B cell (primary cell): ENCODE results near the gene ELAVL3. TPM values are rescaled to one million over a fixed set of nuclear protein-coding genes. Genes with fewer than 3 reads are reported as not detected.

Source experiments
- ATAC-seq: fragments of 200-7000 bp; cut with Tn5 transposase; one replicate; pipeline ENCODE4 v1.10.0; 2021; ENCODE audit warnings: low read depth, mild to moderate bottlenecking, moderate number of reproducible peaks, moderate library complexity
- CTCF ChIA-PET: fragments of 350-600 bp; sonication (Branson Sonifier 250); formaldehyde crosslinking; loops from one replicate; lab custom pipeline; 2021; ENCODE audit warnings: antibody characterized with exemption, inconsistent platforms; lab: Charles Lee
- POLR2A ChIA-PET: fragments of 350-600 bp; sonication (Branson Sonifier 250); formaldehyde crosslinking; loops from one replicate; lab custom pipeline; 2021; ENCODE audit warnings: antibody characterized with exemption; lab: Charles Lee
- DNase-seq: peaks from one replicate; pipeline ENCODE4 v3.0.0; 2013
- H2AFZ ChIP-seq: 2 replicates; pipeline ENCODE4 v1.6.1; 2012; ENCODE audit warnings: mild to moderate bottlenecking, low read depth, low read length; ENCODE audit not compliant: insufficient read depth, poor library complexity, severe bottlenecking
- H3K27ac ChIP-seq, 2 donors: 1 replicate in 1 of 2; 2 replicates in 1 of 2; pipeline ENCODE4 v1.5.1; 2012 to 2013; ENCODE audit warnings: low read length in 2 of 2, mild to moderate bottlenecking in 2 of 2, moderate library complexity in 1 of 2
- H3K27me3 ChIP-seq, 4 experiments: fragments of 200-600 bp in 1 of 4; sonication (generic) in 1 of 4; replicated peaks in 1 of 4; 1 replicate in 2 of 4; 2 replicates in 2 of 4; pipeline versions ENCODE4 v1.6.1 to v1.7.0; 2013 to 2016; ENCODE audit warnings: low read length in 3 of 4, mild to moderate bottlenecking in 2 of 4, mixed read lengths in 1 of 4, moderate library complexity in 1 of 4; ENCODE audit not compliant: insufficient read depth in 4 of 4, control insufficient read depth in 3 of 4; ENCODE audit errors: control extremely low read depth in 1 of 4
- H3K36me3 ChIP-seq, 2 experiments: replicated peaks in 1 of 2; 1 replicate in 1 of 2; 2 replicates in 1 of 2; pipeline versions ENCODE4 v1.6.1 to v1.7.1; 2013; ENCODE audit warnings: low read length in 1 of 2; ENCODE audit not compliant: insufficient read depth in 2 of 2, control insufficient read depth in 1 of 2; ENCODE audit errors: control extremely low read depth in 1 of 2, extremely low read depth in 1 of 2
- H3K4me1 ChIP-seq, 2 donors: fragments of 200-600 bp in 1 of 2; sonication (generic) in 1 of 2; 1 replicate in 1 of 2; 2 replicates in 1 of 2; pipeline versions ENCODE4 v1.5.1 to v1.6.1; 2013 to 2017; ENCODE audit warnings: low read length in 2 of 2; ENCODE audit not compliant: control insufficient read depth in 2 of 2, insufficient read depth in 2 of 2
- H3K4me2 ChIP-seq: replicated peaks from 2 replicates; pipeline ENCODE3; 2012; ENCODE audit warnings: mild to moderate bottlenecking, low read depth, low read length; ENCODE audit not compliant: poor library complexity, severe bottlenecking
- H3K4me3 ChIP-seq, 5 experiments: fragments of 200-600 bp in 1 of 5; sonication (generic) in 1 of 5; 1 replicate in 3 of 5; 2 replicates in 2 of 5; pipeline versions ENCODE4 v1.5.1 to v1.7.0; 2011 to 2016; ENCODE audit warnings: low read length in 4 of 5, mild to moderate bottlenecking in 4 of 5, low read depth in 2 of 5, control low read depth in 1 of 5, moderate library complexity in 1 of 5; ENCODE audit not compliant: insufficient read depth in 1 of 5; ENCODE audit errors: control extremely low read depth in 1 of 5, extremely low read depth in 1 of 5
- H3K79me2 ChIP-seq: fragments of 200-600 bp; sonication (generic); one replicate; pipeline ENCODE4 v1.6.0; 2016; ENCODE audit warnings: low read length; ENCODE audit not compliant: control insufficient read depth, insufficient read depth
- H3K9ac ChIP-seq: fragments of 200-600 bp; sonication (generic); 2 replicates; pipeline ENCODE4 v1.6.1; 2017; ENCODE audit warnings: mild to moderate bottlenecking, low read length, moderate library complexity
- H3K9me3 ChIP-seq, 3 donors: one replicate each; pipeline versions ENCODE4 v1.6.1 to v1.7.1; 2013; ENCODE audit warnings: low read length in 2 of 3; ENCODE audit not compliant: control insufficient read depth in 2 of 3, insufficient read depth in 1 of 3; ENCODE audit errors: control extremely low read depth in 1 of 3
- H4K20me1 ChIP-seq: 2 replicates; pipeline ENCODE4 v1.6.0; 2012; ENCODE audit warnings: mild to moderate bottlenecking, low read length; ENCODE audit not compliant: insufficient read depth, control insufficient read depth, poor library complexity, severe bottlenecking
- H3K27ac Mint-ChIP-seq: one replicate; pipeline ENCODE4 v1.8.0; 2021; ENCODE audit warnings: mixed read lengths
- H3K27me3 Mint-ChIP-seq: one replicate; pipeline ENCODE4 v1.8.0; 2021; ENCODE audit warnings: mixed read lengths
- H3K4me1 Mint-ChIP-seq: one replicate; pipeline ENCODE4 v1.8.0; 2021; ENCODE audit warnings: mixed read lengths
- H3K4me3 Mint-ChIP-seq: one replicate; pipeline ENCODE4 v1.8.0; 2021; ENCODE audit warnings: mixed read lengths
- H3K9me3 Mint-ChIP-seq: one replicate; pipeline ENCODE4 v1.8.0; 2022; ENCODE audit warnings: mixed read lengths; ENCODE audit not compliant: insufficient read depth
- EZH2 ChIP-seq: IDR thresholded peaks from 2 replicates; pipeline ENCODE4 v1.6.1; 2012; ENCODE audit warnings: borderline replicate concordance, low read depth, mild to moderate bottlenecking, moderate library complexity, low read length; ENCODE audit not compliant: insufficient read depth, poor library complexity, severe bottlenecking
- WGBS: methylation state at CpG from one replicate; pipeline ENCODE4 v1.1.5; 2013; ENCODE audit warnings: missing lambda C conversion rate; ENCODE audit not compliant: insufficient coverage; 5-methylcytosine and 5-hydroxymethylcytosine counted together
- intact Hi-C: fragments of 100-400 bp; cut with micrococcal nuclease; formaldehyde crosslinking; loops from one replicate; pipeline ENCODE4 v1.10.0; 2022
- polyA plus RNA-seq: library from polyadenylated mRNA; depleted of rRNA; stranded (reverse); fragments of >200 nt; gene quantifications from 2 replicates; pipeline ENCODE4 v1.2.3, GENCODE V29; 2012
- total RNA-seq, 2 donors: library from RNA; stranded (reverse); fragments of 120-200 nt in 1 of 2; gene quantifications; 1 replicate in 1 of 2; 2 replicates in 1 of 2; pipeline versions ENCODE4 v1.2.3 to v1.2.4, GENCODE V29; 2013 to 2022
- TF ChIP-seq, protein P1 (sequence below): fragments of 200-600 bp; IDR thresholded peaks from one replicate; pipeline ENCODE4 v1.8.0; 2022; ENCODE audit warnings: antibody characterized with exemption, mild to moderate bottlenecking

ELAVL3 gene
- total and polyA plus RNA-seq, 2 donors (not counting 1 experiment from before 2014, with no cell fraction given) = 0.01 TPM; not detected in 1

DNA sequence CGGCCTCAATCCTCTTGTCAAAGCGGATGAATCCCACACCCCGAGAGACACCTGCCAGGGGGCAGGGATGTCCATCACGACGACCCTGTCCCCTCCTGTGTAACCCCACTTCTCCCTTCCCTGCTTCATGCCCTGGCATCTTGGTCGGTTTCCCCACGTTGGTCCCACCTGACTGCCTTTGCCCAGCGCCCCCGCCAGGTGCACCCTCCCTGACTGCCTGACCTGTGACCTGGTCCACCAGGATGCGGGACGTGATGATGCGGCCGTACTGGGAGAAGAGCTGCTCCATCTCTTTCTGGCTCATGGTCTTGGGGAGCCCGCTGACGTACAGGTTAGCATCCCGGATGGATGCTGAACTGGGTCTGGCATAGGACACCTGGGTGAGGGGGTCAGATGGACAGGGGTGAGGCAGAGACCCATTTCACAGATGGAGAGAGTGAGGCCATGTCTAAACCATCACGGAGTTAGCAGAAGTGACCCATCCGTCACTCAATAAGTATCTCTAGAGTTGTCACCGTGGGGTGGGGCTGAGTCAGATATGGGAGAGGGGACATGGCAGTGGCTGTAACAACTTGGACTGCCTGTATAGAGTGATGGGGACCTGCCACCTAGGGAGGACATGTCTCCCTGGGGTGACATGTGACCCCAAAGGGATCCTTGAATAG is 22.5 kb downstream of the ELAVL3 start:
- CTCF ChIA-PET = no interaction called here
- Histone ChIP-seq H4K20me1 (no peaks in the 10 kb centered on the region), H3K9me3 (peaks cover 0 to 4% (median 0%) of the 10 kb centered on the region in 3 donors), H3K27ac (no peak overlapping the region), H3K9ac (no peak overlapping the region), H3K79me2 (no peaks in the 10 kb centered on the region), H3K36me3 (no peaks in the 10 kb centered on the region), H3K4me3 (no peak overlapping the region), H3K4me1 (peaks cover 0 to 3% of the 10 kb centered on the region in 2 donors), H3K4me2 (no peak overlapping the region), H2AFZ (no peak overlapping the region), H3K27me3 (peaks cover 0 to 11% (median 0%) of the 10 kb centered on the region in 4 experiments)
- 85% methylated on average over 18 of the region's 19 CpGs for WGBS
- ATAC-seq (no peak), DNase-seq (no peak)
- intact Hi-C loops = no loop called here
- no peaks in the 10 kb centered on the region for H3K27me3 Mint-ChIP-seq
- no peak overlapping the region for H3K4me3 Mint-ChIP-seq
- POLR2A ChIA-PET = no interaction called here
- H3K4me1 Mint-ChIP-seq = peaks cover under 1% of the 10 kb centered on the region
- no peak overlapping the region for H3K27ac Mint-ChIP-seq
- TF ChIP-seq, protein P1, sequence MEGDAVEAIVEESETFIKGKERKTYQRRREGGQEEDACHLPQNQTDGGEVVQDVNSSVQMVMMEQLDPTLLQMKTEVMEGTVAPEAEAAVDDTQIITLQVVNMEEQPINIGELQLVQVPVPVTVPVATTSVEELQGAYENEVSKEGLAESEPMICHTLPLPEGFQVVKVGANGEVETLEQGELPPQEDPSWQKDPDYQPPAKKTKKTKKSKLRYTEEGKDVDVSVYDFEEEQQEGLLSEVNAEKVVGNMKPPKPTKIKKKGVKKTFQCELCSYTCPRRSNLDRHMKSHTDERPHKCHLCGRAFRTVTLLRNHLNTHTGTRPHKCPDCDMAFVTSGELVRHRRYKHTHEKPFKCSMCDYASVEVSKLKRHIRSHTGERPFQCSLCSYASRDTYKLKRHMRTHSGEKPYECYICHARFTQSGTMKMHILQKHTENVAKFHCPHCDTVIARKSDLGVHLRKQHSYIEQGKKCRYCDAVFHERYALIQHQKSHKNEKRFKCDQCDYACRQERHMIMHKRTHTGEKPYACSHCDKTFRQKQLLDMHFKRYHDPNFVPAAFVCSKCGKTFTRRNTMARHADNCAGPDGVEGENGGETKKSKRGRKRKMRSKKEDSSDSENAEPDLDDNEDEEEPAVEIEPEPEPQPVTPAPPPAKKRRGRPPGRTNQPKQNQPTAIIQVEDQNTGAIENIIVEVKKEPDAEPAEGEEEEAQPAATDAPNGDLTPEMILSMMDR = no peak
- no peak for TF ChIP-seq EZH2
- H3K9me3 Mint-ChIP-seq = no peaks in the 10 kb centered on the region

DNA sequence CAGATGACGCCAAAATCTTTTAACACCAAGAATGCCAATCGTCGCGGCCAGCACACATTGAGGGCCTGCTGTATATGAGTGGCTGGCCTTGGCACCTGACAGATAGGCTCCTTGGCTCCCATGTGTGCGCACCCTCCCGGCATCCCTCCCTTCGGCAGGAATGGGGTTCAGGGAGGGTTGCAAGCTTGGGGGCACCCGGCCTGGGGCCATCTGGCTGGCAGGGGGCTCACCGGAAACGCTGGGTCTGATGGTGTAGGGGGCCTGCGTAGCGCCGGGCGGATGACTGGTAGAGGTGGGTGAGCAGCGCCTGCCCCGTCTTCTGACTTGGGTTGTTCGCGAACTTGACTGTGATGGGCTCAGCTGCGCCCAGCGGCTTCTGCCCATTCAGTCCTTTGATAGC is 23.0 kb downstream of the ELAVL3 start:
- Histone ChIP-seq H3K9ac (no peak overlapping the region), H3K27ac (no peak overlapping the region), H3K79me2 (no peaks in the 10 kb centered on the region), H4K20me1 (no peaks in the 10 kb centered on the region), H3K4me2 (no peak overlapping the region), H3K4me3 (no peak overlapping the region), H3K4me1 (peaks cover 0 to 3% of the 10 kb centered on the region in 2 donors), H2AFZ (no peak overlapping the region), H3K36me3 (no peaks in the 10 kb centered on the region), H3K9me3 (peaks cover 0 to 4% (median 0%) of the 10 kb centered on the region in 3 donors), H3K27me3 (peaks cover 0 to 11% (median 0%) of the 10 kb centered on the region in 4 experiments)
- POLR2A ChIA-PET = no interaction called here
- intact Hi-C loops = no loop called here
- H3K4me3 Mint-ChIP-seq = no peak overlapping the region
- H3K27me3 Mint-ChIP-seq = no peaks in the 10 kb centered on the region
- TF ChIP-seq, protein P1 = no peak
- TF ChIP-seq EZH2 = no peak
- WGBS = 94% methylated on average over 20 of the region's 20 CpGs
- no peak overlapping the region for H3K27ac Mint-ChIP-seq
- H3K9me3 Mint-ChIP-seq = no peaks in the 10 kb centered on the region
- H3K4me1 Mint-ChIP-seq = peaks cover 3% of the 10 kb centered on the region
- DNase-seq (no peak), ATAC-seq (no peak)
- CTCF ChIA-PET = interaction anchor here (0.6 kb wide), 1 partner anchor 47 kb away, joined by 3 read pairs; no protein-coding TSS in a partner anchor
